HepG2 (cell line): ENCODE results near the gene SLC5A5. TPM values are rescaled to one million over a fixed set of nuclear protein-coding genes. Genes with fewer than 3 reads are reported as not detected.

Experiments used
- ATAC-seq: fragments of 200-7000 bp; cut with Tn5 transposase; 3 replicates; pipeline ENCODE4 v1.9.1; 2020; ENCODE audit warnings: mild to moderate bottlenecking, moderate library complexity
- BruUV-seq: library from RNA; stranded (reverse); fragments of 400-500 nt; replicated peaks from 2 replicates; lab custom pipeline; 2021; lab: Mats Ljungman, UMichigan
- CTCF ChIA-PET: fragments of 300-600 bp; formaldehyde crosslinking; extraction: SDS; loops from one replicate; lab custom pipeline; 2021; ENCODE audit warnings: low total read pairs, inconsistent platforms, low intra/inter-chr PET ratio; lab: Yijun Ruan, JAX
- POLR2A ChIA-PET: fragments of 350-600 bp; sonication (Branson Sonifier 250); formaldehyde crosslinking; loops from one replicate; lab custom pipeline; 2020; ENCODE audit warnings: antibody characterized with exemption, inconsistent platforms; lab: Yijun Ruan, JAX
- DNase-seq: peaks from one replicate; pipeline ENCODE4 v3.0.0-alpha.2; 2015; ENCODE audit warnings: low spot score
- FAIRE-seq: peaks from 3 replicates; lab custom pipeline; 2011; peaks lifted over from hg19 to GRCh38; lab: Jason Lieb, UNC
- H2AFZ ChIP-seq: one replicate; pipeline ENCODE4 v1.6.1; 2011; ENCODE audit warnings: low read length, inconsistent platforms
- H3K27ac ChIP-seq: fragments of 300-600 bp; 3 replicates; pipeline ENCODE4 v1.8.0; 2011; ENCODE audit warnings: mixed run types, mild to moderate bottlenecking, mixed read lengths, low read length, inconsistent platforms; ENCODE audit not compliant: insufficient read depth; ENCODE audit errors: extremely low read length
- H3K27me3 ChIP-seq, 2 experiments: fragments of 200-600 bp in 1 of 2; 2 replicates in 1 of 2; 3 replicates in 1 of 2; pipeline versions ENCODE4 v1.6.0 to v1.8.0; 2011; ENCODE audit warnings: low read length in 2 of 2, mild to moderate bottlenecking in 2 of 2, moderate library complexity in 2 of 2, inconsistent platforms in 1 of 2; ENCODE audit not compliant: insufficient read depth in 2 of 2, control insufficient read depth in 1 of 2
- H3K36me3 ChIP-seq, 2 experiments: fragments of 200-600 bp in 1 of 2; replicated peaks in 1 of 2; 2 replicates in 1 of 2; 3 replicates in 1 of 2; pipeline versions ENCODE4 v1.5.1 to v1.8.0; 2011; ENCODE audit warnings: low read length in 2 of 2, inconsistent platforms in 1 of 2; ENCODE audit not compliant: insufficient read depth in 2 of 2, control insufficient read depth in 1 of 2
- H3K4me1 ChIP-seq: 2 replicates; pipeline ENCODE4 v1.5.1; 2012; ENCODE audit warnings: low read length, inconsistent platforms; ENCODE audit not compliant: insufficient read depth
- H3K4me2 ChIP-seq: 2 replicates; pipeline ENCODE4 v1.6.0; 2011; ENCODE audit warnings: low read depth, low read length, inconsistent platforms
- H3K4me3 ChIP-seq, 3 experiments: fragments of 200-600 bp in 1 of 3; sonication (generic), shearing (Covaris generic) in 1 of 3; replicated peaks in 1 of 3; 2 replicates each; pipeline ENCODE4 v1.5.1; 2011 to 2016; ENCODE audit warnings: low read length in 3 of 3, inconsistent platforms in 2 of 3, low read depth in 2 of 3, mild to moderate bottlenecking in 2 of 3, control low read depth in 1 of 3, mixed read lengths in 1 of 3; ENCODE audit not compliant: insufficient read depth in 1 of 3
- H3K79me2 ChIP-seq: one replicate; pipeline ENCODE4 v1.6.1; 2011; ENCODE audit warnings: low read length, inconsistent platforms; ENCODE audit not compliant: insufficient read depth
- H3K9ac ChIP-seq: 2 replicates; pipeline ENCODE4 v1.6.0; 2011; ENCODE audit warnings: mild to moderate bottlenecking, low read depth, low read length, inconsistent platforms; ENCODE audit not compliant: insufficient read depth
- H3K9me3 ChIP-seq: 2 replicates; pipeline ENCODE4 v1.5.1; 2012; ENCODE audit warnings: mild to moderate bottlenecking, low read length
- H4K20me1 ChIP-seq: 2 replicates; pipeline ENCODE4 v1.6.0; 2011; ENCODE audit warnings: inconsistent platforms, mild to moderate bottlenecking, low read length, moderate library complexity; ENCODE audit not compliant: insufficient read depth
- SKI ChIP-seq: fragments of 450-650 bp; IDR thresholded peaks from one replicate; pipeline ENCODE4 v1.6.1; 2018; ENCODE audit warnings: mild to moderate bottlenecking; ENCODE audit not compliant: partially characterized antibody
- ZNF24 ChIP-seq: fragments of 450-650 bp; IDR thresholded peaks from 2 replicates; pipeline ENCODE4 v1.6.1; 2017; ENCODE audit warnings: antibody characterized with exemption, mild to moderate bottlenecking
- ZNF503 ChIP-seq: sonication (generic); formaldehyde crosslinking; IDR thresholded peaks from 2 replicates; pipeline ENCODE4 v1.4.0; 2020; ENCODE audit warnings: missing genetic modification reagents
- ZNF597 ChIP-seq: sonication (generic); formaldehyde crosslinking; IDR thresholded peaks from 2 replicates; pipeline ENCODE4 v1.5.0; 2020; ENCODE audit warnings: missing genetic modification reagents
- ZNF687 ChIP-seq: sonication (generic); formaldehyde crosslinking; IDR thresholded peaks from 2 replicates; pipeline ENCODE4 v1.5.1; 2020; ENCODE audit warnings: mild to moderate bottlenecking, missing genetic modification reagents, moderate library complexity
- ZNF770 ChIP-seq: sonication (generic); formaldehyde crosslinking; IDR thresholded peaks from 2 replicates; pipeline ENCODE4 v1.5.0; 2020; ENCODE audit warnings: mild to moderate bottlenecking, missing genetic modification reagents
- WGBS: methylation state at CpG from one replicate; pipeline ENCODE4 v1.1.6; 2017; ENCODE audit warnings: low lambda C conversion rate; 5-methylcytosine and 5-hydroxymethylcytosine counted together
- in situ Hi-C: cut with HindIII; loops from 2 replicates; pipeline ENCODE4 v1.10.0; 2017; ENCODE audit warnings: low pct_unique_long_range_greater_than_20kb; ENCODE audit not compliant: extremely low pct_ligation_motif_present
- intact Hi-C: fragments of 100-400 bp; cut with micrococcal nuclease; formaldehyde crosslinking; loops from one replicate; pipeline ENCODE4 v1.10.0; 2022; ENCODE audit not compliant: unreplicated experiment
- polyA plus RNA-seq, 8 experiments: library from polyadenylated mRNA; depleted of rRNA in 3 of 8; stranded (reverse) in 7 of 8; unstranded in 1 of 8; fragments of >200 nt; fragmentation: Illumina TruSeq in 4 of 8; extraction: Trizol in 4 of 8; gene quantifications; 2 replicates each; pipeline versions ENCODE4 v1.2.1 to v1.2.3, GENCODE V29; 2011 to 2016; ENCODE audit warnings: low read depth in 4 of 8, missing spikeins in 1 of 8, mixed read lengths in 1 of 8; ENCODE audit not compliant: insufficient read depth in 1 of 8
- total RNA-seq, 5 experiments: library from RNA; depleted of rRNA; stranded (reverse); fragments of >200 nt; fragmentation: Illumina TruSeq; extraction: Trizol; gene quantifications; 2 replicates each; pipeline ENCODE4 v1.2.3, GENCODE V29; 2016; ENCODE audit warnings: low read depth in 1 of 5

SLC5A5 gene
- total and polyA plus RNA-seq, 2 of the 13 experiments (the other 11 are each of a cell fraction or from before 2014, with no cell fraction given) = not detected

GRCh38 chr19:17872251-17873001 lies 681 bp downstream of the SLC5A5 start:
- DNase-seq (no peak), FAIRE-seq (no peak)
- no TSS peak for BruUV-seq

More at GRCh38 chr19:17872251-17873001, 681 bp downstream of the SLC5A5 start:
- peak overlapping the region in 1 of 3 experiments; percentile 55; a peak in 2 of 6 replicates for H3K4me3 ChIP-seq
- no peaks in the 10 kb centered on the region for H3K36me3 ChIP-seq
- no peak overlapping the region for H3K9ac ChIP-seq
- in situ Hi-C loops (no loop called here), intact Hi-C loops (loop anchor here (5.0 kb wide), 1 partner anchor 125 kb away; no protein-coding TSS in a partner anchor)
- WGBS = 24% methylated on average over 23 of the region's 61 CpGs
- ATAC-seq = no peak
- H3K79me2 ChIP-seq = no peaks in the 10 kb centered on the region
- H3K27me3 ChIP-seq = peaks cover 6 to 38% of the 10 kb centered on the region in 2 experiments
- no peak overlapping the region for H3K27ac ChIP-seq
- POLR2A ChIA-PET = interaction anchor here (4.3 kb wide), 1 partner anchor 13 kb away, joined by 26 read pairs; the partner anchor contains the start of gene RPL18A
- no peaks in the 10 kb centered on the region for H4K20me1 ChIP-seq
- H3K4me1 ChIP-seq = peaks cover 21% of the 10 kb centered on the region
- H3K4me2 ChIP-seq = peak overlapping the region; percentile 49; the same call in 1 of the 2 replicates
- CTCF ChIA-PET = no interaction called here
- no peaks in the 10 kb centered on the region for H3K9me3 ChIP-seq
- H2AFZ ChIP-seq = no peak overlapping the region
- no peak for TF ChIP-seq ZNF503 (CRISPR knock-in tag)
- TF ChIP-seq SKI = no peak
- TF ChIP-seq ZNF597 (CRISPR knock-in tag) = no peak
- TF ChIP-seq ZNF687 (CRISPR knock-in tag) = peak; percentile 21
- TF ChIP-seq ZNF24 = no peak
- TF ChIP-seq ZNF770 (CRISPR knock-in tag) = peak; percentile 62; the same call in 1 of the 2 replicates
